Stimulated activated CD4-positive, alpha-beta T cell treated with anti-CD3 and anti-CD28 coated beads, TNF-alpha, amount 100 ng/mL, for 4 hours (primary cell): ENCODE measurements around the gene CIPC.

Source experiments
- DNase-seq, 3 experiments: peaks; one replicate each; pipeline ENCODE4 v3.0.0-alpha.2; 2020; ENCODE audit warnings: low read depth in 3 of 3

CIPC gene

DNA sequence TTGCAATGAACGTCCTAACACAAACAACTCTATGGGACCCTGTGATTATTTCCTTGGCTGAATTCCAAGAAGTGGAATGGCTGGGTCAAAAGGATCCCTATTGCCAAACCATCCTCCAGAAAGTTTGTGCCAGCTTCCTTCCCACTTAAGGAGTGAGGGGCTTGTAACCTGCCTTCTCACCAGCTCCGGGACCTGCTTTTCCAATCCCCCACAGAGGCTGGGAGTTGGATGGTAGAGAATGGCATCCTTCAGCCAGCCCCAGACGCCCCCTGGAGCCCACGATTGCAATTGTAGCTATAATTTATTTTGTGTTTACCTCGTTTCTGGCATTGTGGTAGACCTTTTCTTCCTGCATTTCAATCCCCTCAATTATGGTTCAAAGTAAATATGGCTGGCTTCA, 53.2 kb downstream of the CIPC start:
- no peak for DNase-seq

DNA sequence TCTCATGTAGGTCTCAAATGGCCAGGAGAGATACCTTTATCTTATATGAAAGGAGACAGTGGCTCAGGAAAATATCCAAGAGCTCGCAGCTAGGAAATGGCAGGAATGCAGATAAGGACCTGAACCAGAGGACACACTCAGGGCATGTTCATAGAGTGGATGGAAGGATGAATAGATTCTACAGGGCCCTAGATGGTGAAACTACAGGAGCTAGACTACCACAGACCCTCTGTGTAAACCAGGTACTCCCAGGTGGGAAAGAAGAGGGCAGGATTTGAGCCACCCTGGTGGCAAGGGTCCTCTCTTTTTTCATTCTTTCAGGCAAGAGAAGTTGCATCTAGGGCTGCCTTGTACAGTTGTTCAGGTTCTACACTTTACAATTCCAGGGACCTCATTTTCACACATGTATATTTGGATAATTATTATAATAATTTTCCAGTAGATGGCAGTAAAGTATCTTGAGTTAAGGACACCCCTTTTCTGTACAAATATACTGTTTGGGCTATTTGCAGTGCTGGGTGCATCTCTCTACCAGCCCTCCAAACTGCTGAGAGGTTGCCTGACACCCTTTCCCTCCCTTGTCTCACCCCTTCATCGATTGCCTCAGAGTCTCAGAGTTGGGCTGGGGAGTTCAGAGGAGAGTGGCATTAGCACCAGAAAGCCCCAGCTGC, 54.0 kb downstream of the CIPC start:
- DNase-seq: no peak

DNA sequence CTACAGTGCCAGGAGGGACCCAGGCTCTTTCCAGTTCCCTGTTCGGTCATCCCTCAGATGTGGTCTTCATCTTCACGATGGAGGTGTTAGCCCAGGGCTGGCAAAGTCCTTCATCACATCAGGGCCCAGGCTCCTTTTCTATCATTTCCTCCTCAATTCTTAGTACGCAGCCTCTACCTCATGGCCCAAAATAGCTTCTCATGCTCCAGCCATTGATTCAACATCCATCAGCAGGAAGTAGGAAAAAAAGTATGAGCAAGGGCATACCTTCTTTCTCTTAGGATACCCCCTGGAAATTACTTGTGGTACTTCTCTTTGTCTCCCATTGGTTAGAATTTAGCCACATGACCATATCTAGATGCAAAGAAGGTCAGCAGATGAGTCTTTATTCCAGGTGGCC, 55.7 kb downstream of the CIPC start:
- no peak for DNase-seq

DNA sequence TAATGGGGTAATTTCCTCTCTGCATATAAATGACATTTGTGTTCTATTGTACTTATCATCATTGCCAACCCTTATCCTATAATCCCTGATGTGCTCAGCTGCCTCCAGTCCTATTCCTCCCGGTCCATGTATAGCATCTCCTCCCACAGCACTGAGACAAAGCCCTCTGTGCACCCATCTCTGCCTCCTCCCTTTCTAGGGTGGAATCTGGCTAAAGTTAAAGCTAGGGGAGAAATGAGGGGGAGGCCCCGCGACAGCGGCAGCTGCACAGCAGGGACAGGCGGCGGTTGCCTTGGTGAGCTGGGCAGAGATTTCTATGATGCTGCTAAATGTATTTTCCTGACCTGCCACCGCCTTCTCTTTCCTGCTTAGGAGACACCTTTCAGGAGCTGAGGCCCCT, 56.4 kb downstream of the CIPC start:
- no peak for DNase-seq

DNA sequence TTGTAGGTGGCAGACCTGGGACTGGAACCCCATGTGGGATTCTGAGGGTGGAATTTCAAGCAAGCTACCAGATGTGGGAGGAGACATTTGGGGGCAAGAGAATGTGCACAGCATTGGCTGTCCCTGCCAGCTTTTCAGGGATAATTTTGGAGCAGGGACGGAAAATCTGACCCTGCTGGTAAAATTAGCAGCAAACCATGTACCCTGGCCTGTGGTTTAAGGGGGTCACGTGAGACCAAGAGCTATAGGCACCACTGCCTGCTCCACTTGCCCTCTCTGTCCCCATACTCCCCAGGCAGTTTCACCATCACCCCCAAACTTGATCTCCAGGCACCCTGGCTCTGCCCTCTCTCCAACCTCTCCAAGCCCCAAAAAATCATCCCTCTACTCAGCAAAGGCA, 57.0 kb downstream of the CIPC start:
- no peak for DNase-seq

DNA sequence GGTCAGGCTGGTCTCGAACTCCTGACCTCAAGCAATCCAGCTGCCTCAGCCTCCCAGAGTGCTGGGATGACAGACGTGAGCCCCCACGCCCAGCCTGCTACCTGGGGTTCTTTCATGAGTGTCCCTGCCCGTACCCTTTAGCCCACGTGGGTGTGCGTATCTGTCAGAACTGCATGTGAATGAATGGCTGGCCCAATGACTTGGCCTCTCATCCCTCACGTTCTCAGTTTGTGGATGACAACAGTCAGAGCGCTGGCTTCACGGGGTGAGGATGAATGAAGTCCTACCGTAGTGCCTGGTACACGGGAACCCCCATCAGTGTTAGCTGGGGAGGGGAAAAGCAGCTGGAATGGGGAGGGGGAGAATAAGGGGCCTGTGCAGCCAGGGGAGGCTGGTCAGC, 59.7 kb downstream of the CIPC start:
- DNase-seq: no peak

DNA sequence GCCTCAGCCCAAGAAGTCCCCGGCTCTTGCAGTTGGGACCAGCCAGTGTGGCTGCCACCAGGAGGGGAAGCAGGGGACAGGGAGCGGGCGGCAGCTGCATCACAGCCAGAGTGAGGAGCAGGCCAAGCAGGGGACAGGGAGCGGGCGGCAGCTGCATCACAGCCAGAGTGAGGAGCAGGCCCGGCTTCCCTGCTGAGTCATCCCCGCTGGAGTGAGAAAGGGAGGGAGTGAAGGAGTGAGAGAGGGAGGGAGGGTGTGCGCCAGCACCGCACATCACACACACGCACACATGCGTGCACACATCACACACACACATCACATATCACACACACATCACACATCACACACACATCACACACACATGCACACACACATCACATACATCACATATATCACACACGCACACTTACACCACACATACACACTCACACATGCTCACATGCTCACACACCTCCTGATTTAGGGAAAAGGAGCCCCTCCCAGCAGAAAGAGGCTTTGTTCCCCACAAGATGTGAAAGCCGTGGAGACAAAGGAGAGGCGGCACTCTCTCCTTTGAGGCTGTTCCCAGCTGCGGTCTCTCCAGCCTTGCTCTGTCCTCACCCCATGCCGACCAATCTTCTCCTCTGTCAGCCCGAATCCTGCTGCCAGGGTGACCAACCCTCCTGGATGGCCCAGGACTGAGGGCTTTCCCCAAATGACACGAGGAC, 60.3 kb downstream of the CIPC start:
- no peak for DNase-seq

DNA sequence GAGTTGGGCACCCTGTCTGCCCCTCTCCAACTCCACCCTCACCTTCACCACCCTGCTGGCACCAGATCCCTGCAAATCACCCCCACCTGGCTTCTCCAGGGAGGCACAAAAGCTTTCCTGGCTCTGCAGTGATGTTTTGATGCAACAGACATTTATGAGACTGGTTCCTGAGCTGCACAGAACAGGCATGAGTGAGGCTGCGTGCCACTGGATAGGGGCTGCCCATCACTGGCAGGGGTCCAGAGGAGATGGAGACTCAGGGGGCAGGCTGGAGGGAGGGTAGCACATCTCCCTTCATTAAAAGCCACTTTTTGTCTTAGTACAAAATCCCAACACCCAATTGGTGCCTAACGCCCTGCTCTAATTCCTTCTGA, 60.8 kb downstream of the CIPC start:
- DNase-seq: no peak

DNA sequence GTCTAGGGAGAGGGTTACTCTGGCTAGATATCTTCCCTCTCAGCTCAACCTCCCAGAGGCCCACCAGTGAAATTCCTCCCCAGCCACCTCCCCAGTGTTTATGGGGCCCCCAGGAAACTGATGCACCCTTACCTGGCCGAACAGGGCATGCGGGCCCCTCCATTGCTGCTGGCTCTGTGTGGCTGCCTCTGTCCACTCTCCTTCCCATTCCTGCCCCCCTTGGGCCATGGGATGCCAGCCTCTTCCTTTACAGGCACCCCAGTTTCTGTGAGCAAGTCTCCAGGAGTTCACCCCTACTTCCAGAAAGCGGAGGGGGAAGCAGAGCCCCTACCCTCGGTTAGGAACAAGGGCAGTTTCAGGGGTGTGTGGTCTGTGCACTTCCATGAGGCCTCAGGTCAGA, 63.0 kb downstream of the CIPC start:
- DNase-seq: no peak
